Measurements from ENCODE around the gene PARVB. TPM values are rescaled to one million over a fixed set of nuclear protein-coding genes. Genes with fewer than 3 reads are reported as not detected.

The PARVB gene
- total RNA-seq, 1 donor from 2014 or later, result 12.7 TPM

DNA sequence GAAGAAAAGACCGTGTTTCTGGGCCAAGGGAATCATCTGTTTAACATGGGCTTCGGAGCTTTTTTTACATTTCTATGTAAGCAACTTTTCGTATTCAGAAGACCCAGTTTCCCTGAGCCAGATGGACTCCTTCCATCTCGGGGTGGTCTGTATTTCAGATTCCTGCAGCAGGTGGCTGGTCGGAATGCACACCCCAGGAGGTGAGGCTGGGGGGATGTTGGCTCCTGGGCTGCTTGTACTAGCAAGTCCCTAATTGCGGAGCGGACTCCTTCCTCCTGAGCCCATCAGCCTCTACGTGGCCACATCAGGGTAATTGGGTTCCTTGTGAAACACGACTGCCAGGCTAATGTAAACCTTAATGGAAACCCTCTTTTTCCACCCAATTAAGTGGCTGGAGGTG, 58.7 kb downstream of the PARVB start:
- Mint-ChIP-seq H3K9me3 (peaks cover 21% of the 10 kb centered on the region), H3K36me3 (peaks cover 1% of the 10 kb centered on the region), H3K4me3 (no peak overlapping the region), H3K4me1 (peaks cover 26% of the 10 kb centered on the region), H3K27ac (no peak overlapping the region), H3K27me3 (ENCODE audit: insufficient read depth, low read depth) (peaks cover 17% of the 10 kb centered on the region)
- Histone ChIP-seq H3K27ac (no peak overlapping the region), H3K27me3 (no peaks in the 10 kb centered on the region), H3K4me3 (no peak overlapping the region), H3F3A (ENCODE audit: low read depth) (peaks cover 14% of the 10 kb centered on the region), H4K20me1 (ENCODE audit: low read depth) (peaks cover 10% of the 10 kb centered on the region), H2AFZ (replicated peaks) (no peak overlapping the region), H3K9me3 (ENCODE audit: low read depth) (no peaks in the 10 kb centered on the region), H3K9ac (no peak overlapping the region), H3K4me2 (peak overlapping the region; percentile 49), H3K79me2 (ENCODE audit: low read depth) (no peaks in the 10 kb centered on the region), H3K36me3 (no peaks in the 10 kb centered on the region), H3K4me1 (peaks cover 26% of the 10 kb centered on the region)
- no peak for TF ChIP-seq EZH2 (IDR thresholded peaks at IDR 0.05)
- TF ChIP-seq EZH2phosphoT487 (IDR thresholded peaks at IDR 0.05), result no peak
- TF ChIP-seq, protein P1, sequence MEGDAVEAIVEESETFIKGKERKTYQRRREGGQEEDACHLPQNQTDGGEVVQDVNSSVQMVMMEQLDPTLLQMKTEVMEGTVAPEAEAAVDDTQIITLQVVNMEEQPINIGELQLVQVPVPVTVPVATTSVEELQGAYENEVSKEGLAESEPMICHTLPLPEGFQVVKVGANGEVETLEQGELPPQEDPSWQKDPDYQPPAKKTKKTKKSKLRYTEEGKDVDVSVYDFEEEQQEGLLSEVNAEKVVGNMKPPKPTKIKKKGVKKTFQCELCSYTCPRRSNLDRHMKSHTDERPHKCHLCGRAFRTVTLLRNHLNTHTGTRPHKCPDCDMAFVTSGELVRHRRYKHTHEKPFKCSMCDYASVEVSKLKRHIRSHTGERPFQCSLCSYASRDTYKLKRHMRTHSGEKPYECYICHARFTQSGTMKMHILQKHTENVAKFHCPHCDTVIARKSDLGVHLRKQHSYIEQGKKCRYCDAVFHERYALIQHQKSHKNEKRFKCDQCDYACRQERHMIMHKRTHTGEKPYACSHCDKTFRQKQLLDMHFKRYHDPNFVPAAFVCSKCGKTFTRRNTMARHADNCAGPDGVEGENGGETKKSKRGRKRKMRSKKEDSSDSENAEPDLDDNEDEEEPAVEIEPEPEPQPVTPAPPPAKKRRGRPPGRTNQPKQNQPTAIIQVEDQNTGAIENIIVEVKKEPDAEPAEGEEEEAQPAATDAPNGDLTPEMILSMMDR (IDR thresholded peaks at IDR 0.05), result no peak
- DNase-seq (ENCODE audit: low spot score), result peak; percentile 16

DNA sequence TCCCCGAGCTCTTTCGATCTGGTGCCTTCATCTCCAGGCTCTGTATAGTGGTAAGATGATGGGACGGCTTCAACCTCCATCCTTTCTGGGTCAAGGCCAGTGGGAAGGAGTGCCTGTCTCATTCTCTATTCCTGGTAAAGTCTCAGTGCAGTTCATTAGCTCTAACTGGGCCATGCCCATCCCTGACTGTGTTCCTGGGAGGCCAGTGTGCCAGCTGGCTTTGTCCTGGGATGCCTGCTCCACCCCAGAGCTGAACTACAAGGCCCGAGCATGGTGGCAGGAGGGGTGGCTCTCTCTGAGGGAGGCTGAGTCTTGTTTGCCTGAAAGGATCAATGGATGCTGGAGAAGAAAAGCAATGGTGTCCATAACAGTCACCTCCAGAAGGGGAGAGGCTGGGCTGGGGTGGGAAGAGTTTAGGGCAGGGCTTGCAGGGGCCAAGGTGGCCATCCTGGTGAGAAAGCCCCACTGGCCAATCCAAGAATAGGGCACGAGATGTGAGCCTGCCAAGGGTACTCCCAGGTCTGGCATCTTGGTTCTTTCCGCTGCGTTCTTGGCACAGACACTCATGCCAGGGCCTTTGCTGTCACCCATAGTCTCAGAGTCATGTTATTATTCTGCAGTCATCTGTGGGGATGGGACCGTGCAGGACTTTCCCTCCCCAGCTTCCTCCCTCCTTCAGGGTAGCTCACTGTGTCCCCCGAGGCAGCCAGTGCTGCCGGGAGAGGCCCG, 60.1 kb downstream of the PARVB start:
- no peak overlapping the region for H3K27ac Mint-ChIP-seq
- no peaks in the 10 kb centered on the region for H3K36me3 ChIP-seq
- H3K4me1 ChIP-seq, result peaks cover 26% of the 10 kb centered on the region
- no peak overlapping the region for H2AFZ ChIP-seq (replicated peaks)
- peaks cover 27% of the 10 kb centered on the region for H3K4me1 Mint-ChIP-seq
- no peaks in the 10 kb centered on the region for H3K79me2 ChIP-seq (ENCODE audit: low read depth)
- H3K4me3 ChIP-seq, result no peak overlapping the region
- no peak overlapping the region for H3K4me2 ChIP-seq
- H3K9me3 Mint-ChIP-seq, result peaks cover 21% of the 10 kb centered on the region
- H3K27ac ChIP-seq, result no peak overlapping the region
- peaks cover 1% of the 10 kb centered on the region for H3K36me3 Mint-ChIP-seq
- H3K4me3 Mint-ChIP-seq, result no peak overlapping the region
- H4K20me1 ChIP-seq (ENCODE audit: low read depth), result peaks cover 10% of the 10 kb centered on the region
- no peak for DNase-seq (ENCODE audit: low spot score)
- peaks cover 15% of the 10 kb centered on the region for H3K27me3 Mint-ChIP-seq (ENCODE audit: insufficient read depth, low read depth)
- peaks cover 14% of the 10 kb centered on the region for H3F3A ChIP-seq (ENCODE audit: low read depth)
- no peaks in the 10 kb centered on the region for H3K27me3 ChIP-seq
- H3K9ac ChIP-seq, result no peak overlapping the region
- H3K9me3 ChIP-seq (ENCODE audit: low read depth), result no peaks in the 10 kb centered on the region
- no peak for TF ChIP-seq EZH2 (IDR thresholded peaks at IDR 0.05)
- no peak for TF ChIP-seq EZH2phosphoT487 (IDR thresholded peaks at IDR 0.05)
- TF ChIP-seq, protein P1 (IDR thresholded peaks at IDR 0.05), result no peak

DNA sequence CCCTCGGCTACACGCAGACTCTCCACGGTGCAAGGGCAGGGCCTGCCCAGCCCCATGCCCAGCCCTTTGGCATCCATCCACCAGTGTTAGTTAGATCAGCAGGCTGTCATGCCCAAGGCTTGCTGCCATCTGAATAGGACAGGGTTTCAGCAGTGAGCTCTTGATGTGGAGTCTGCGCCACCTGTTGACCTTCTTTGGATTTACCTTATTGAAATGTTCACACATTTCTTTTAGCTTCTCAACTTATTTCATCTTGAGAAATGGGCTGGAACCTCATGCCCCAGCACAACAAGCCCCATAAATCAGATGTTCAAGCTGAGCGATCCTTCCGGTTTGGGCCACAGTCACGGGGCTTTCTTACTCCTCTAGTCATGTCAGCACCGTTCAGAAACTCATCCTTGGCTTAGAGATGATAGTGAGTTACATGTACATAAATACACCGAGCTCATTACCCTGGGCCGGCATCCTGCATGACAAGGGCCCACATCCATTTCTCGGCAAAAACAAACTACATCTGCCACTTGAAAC, 61.7 kb downstream of the PARVB start:
- H3K4me3 Mint-ChIP-seq, result peak overlapping the region; percentile 28
- peaks cover 1% of the 10 kb centered on the region for H3K36me3 Mint-ChIP-seq
- Histone ChIP-seq H3K36me3 (no peaks in the 10 kb centered on the region), H3K27ac (no peak overlapping the region), H3K9ac (no peak overlapping the region), H3K4me3 (no peak overlapping the region), H3F3A (ENCODE audit: low read depth) (peaks cover 9% of the 10 kb centered on the region), H3K27me3 (no peaks in the 10 kb centered on the region), H3K9me3 (ENCODE audit: low read depth) (no peaks in the 10 kb centered on the region), H3K79me2 (ENCODE audit: low read depth) (no peaks in the 10 kb centered on the region), H2AFZ (replicated peaks) (no peak overlapping the region), H3K4me1 (peaks cover 17% of the 10 kb centered on the region), H4K20me1 (ENCODE audit: low read depth) (peaks cover 10% of the 10 kb centered on the region), H3K4me2 (no peak overlapping the region)
- peak; percentile 66 for DNase-seq (ENCODE audit: low spot score)
- H3K4me1 Mint-ChIP-seq, result peaks cover 26% of the 10 kb centered on the region
- TF ChIP-seq EZH2phosphoT487 (IDR thresholded peaks at IDR 0.05), result no peak
- TF ChIP-seq, protein P1 (IDR thresholded peaks at IDR 0.05), result peak; percentile 61
- H3K27me3 Mint-ChIP-seq (ENCODE audit: insufficient read depth, low read depth), result peaks cover 15% of the 10 kb centered on the region
- peak overlapping the region; percentile 44 for H3K27ac Mint-ChIP-seq
- H3K9me3 Mint-ChIP-seq, result peaks cover 21% of the 10 kb centered on the region

Data from neural progenitor cell (in vitro differentiated cells).